Naive thymus-derived CD4-positive, alpha-beta T cell (primary cell): ENCODE data around the gene AQP5. TPM values are rescaled to one million over a fixed set of nuclear protein-coding genes. Genes with fewer than 3 reads are reported as not detected.

Source experiments
- ATAC-seq: fragments of 150-1000 bp; cut with Tn5 transposase; 2 replicates; pipeline ENCODE4 v1.10.0; 2021; ENCODE audit warnings: mild to moderate bottlenecking, moderate library complexity
- CTCF ChIA-PET: fragments of 350-600 bp; sonication (Branson Sonifier 250); formaldehyde crosslinking; loops from one replicate; lab custom pipeline; 2021; ENCODE audit warnings: antibody characterized with exemption; lab: Charles Lee
- POLR2A ChIA-PET: fragments of 350-600 bp; sonication (Branson Sonifier 250); formaldehyde crosslinking; loops from one replicate; lab custom pipeline; 2021; ENCODE audit warnings: antibody characterized with exemption, inconsistent platforms; lab: Charles Lee
- DNase-seq, 9 donors: peaks; one replicate each; pipeline versions ENCODE4 v3.0.0 to v3.0.0-alpha.2; 2020 to 2022; ENCODE audit warnings: mixed read lengths in 1 of 9
- H3K27ac ChIP-seq: one replicate; pipeline ENCODE4 v1.7.0; 2013; ENCODE audit warnings: mild to moderate bottlenecking, low read depth, low read length, moderate library complexity
- H3K27me3 ChIP-seq, 2 donors: one replicate each; pipeline ENCODE4 v1.7.0; 2013; ENCODE audit warnings: low read length in 2 of 2, mild to moderate bottlenecking in 2 of 2, moderate library complexity in 2 of 2; ENCODE audit not compliant: control insufficient read depth in 2 of 2, insufficient read depth in 2 of 2
- H3K36me3 ChIP-seq, 3 experiments: 1 replicate in 2 of 3; 2 replicates in 1 of 3; pipeline ENCODE4 v1.7.0; 2013; ENCODE audit warnings: low read length in 3 of 3, mild to moderate bottlenecking in 3 of 3, moderate library complexity in 1 of 3; ENCODE audit not compliant: insufficient read depth in 3 of 3, control insufficient read depth in 2 of 3
- H3K4me1 ChIP-seq, 2 donors: one replicate each; pipeline ENCODE4 v1.7.0; 2013; ENCODE audit warnings: low read length in 2 of 2, mild to moderate bottlenecking in 2 of 2, moderate library complexity in 1 of 2; ENCODE audit not compliant: control insufficient read depth in 2 of 2, insufficient read depth in 2 of 2
- H3K4me3 ChIP-seq: 2 replicates; pipeline ENCODE4 v1.7.0; 2013; ENCODE audit warnings: mild to moderate bottlenecking, low read length
- H3K9me3 ChIP-seq, 3 experiments: 1 replicate in 2 of 3; 2 replicates in 1 of 3; pipeline ENCODE4 v1.7.0; 2013; ENCODE audit warnings: low read length in 3 of 3; ENCODE audit not compliant: control insufficient read depth in 2 of 3
- H3K27ac Mint-ChIP-seq, 9 donors: one replicate each; pipeline ENCODE4 v1.8.0; 2020 to 2022; ENCODE audit warnings: mixed read lengths in 9 of 9, mild to moderate bottlenecking in 8 of 9, moderate library complexity in 5 of 9, inconsistent platforms in 2 of 9
- H3K27me3 Mint-ChIP-seq, 5 donors: one replicate each; pipeline ENCODE4 v1.8.0; 2021 to 2022; ENCODE audit warnings: mixed read lengths in 5 of 5, mild to moderate bottlenecking in 1 of 5
- H3K36me3 Mint-ChIP-seq, 5 donors: one replicate each; pipeline ENCODE4 v1.8.0; 2020 to 2022; ENCODE audit warnings: mixed read lengths in 5 of 5, mild to moderate bottlenecking in 3 of 5, inconsistent platforms in 1 of 5
- H3K4me1 Mint-ChIP-seq, 7 donors: one replicate each; pipeline ENCODE4 v1.8.0; 2020 to 2022; ENCODE audit warnings: mixed read lengths in 7 of 7, mild to moderate bottlenecking in 3 of 7, inconsistent platforms in 1 of 7
- H3K4me3 Mint-ChIP-seq, 10 donors: one replicate each; pipeline ENCODE4 v1.8.0; 2020 to 2022; ENCODE audit warnings: mild to moderate bottlenecking in 10 of 10, mixed read lengths in 10 of 10, moderate library complexity in 6 of 10, inconsistent platforms in 2 of 10
- H3K9me3 Mint-ChIP-seq, 11 donors: one replicate each; pipeline ENCODE4 v1.8.0; 2020 to 2022; ENCODE audit warnings: mixed read lengths in 11 of 11, mild to moderate bottlenecking in 4 of 11, inconsistent platforms in 1 of 11, moderate library complexity in 1 of 11
- intact Hi-C, 2 donors: fragments of 100-400 bp; cut with micrococcal nuclease; formaldehyde crosslinking; loops; one replicate each; pipeline ENCODE4 v1.15.1; 2023
- polyA plus RNA-seq, 2 donors: library from polyadenylated mRNA; unstranded; fragments of 300-500 nt; fragmentation: Illumina TruSeq; gene quantifications; one replicate each; pipeline ENCODE4 v1.2.3, GENCODE V29; 2021
- total RNA-seq, 6 experiments: library from RNA in 5 of 6; stranded (reverse) in 5 of 6; gene quantifications; 1 replicate in 5 of 6; 2 replicates in 1 of 6; pipeline ENCODE4 v1.2.3 and lab custom pipeline; 2021 to 2026

The AQP5 gene
- not detected for total RNA-seq
- polyA plus RNA-seq = not detected
- not detected for total RNA-seq (lab: John Stamatoyannopoulos, UW)

- H3K9me3 ChIP-seq = no peaks in the 10 kb centered on the region
- peaks cover 0 to 7% of the 10 kb centered on the region in 2 donors for H3K27me3 ChIP-seq
- Mint-ChIP-seq H3K4me3 (peak within 1 kb of the TSS in 9 of 10 donors; percentile 21 to 85 (median 50)), H3K4me1 (peaks cover 5 to 9% (median 8%) of the 10 kb centered on the region in 7 donors), H3K9me3 (peaks cover 0 to 7% (median 0%) of the 10 kb centered on the region in 11 donors), H3K27me3 (peaks cover 73 to 82% (median 77%) of the 10 kb centered on the region in 5 donors), H3K36me3 (peaks cover 0 to 6% (median 3%) of the 10 kb centered on the region in 5 donors), H3K27ac (no peak within 1 kb of the TSS)
- no peak within 1 kb of the TSS for H3K27ac ChIP-seq
- intact Hi-C loops = no loop called here
- H3K36me3 ChIP-seq = no peaks in the 10 kb centered on the region
- H3K4me3 ChIP-seq = no peak within 1 kb of the TSS
- ChIA-PET CTCF (no interaction called here), POLR2A (no interaction called here)
- peak; percentile 16 for ATAC-seq
- H3K4me1 ChIP-seq = no peaks in the 10 kb centered on the region
- no peak for DNase-seq
These were observed at the start of gene AQP5 for GRCh38 chr12:49961111-49961922. TSS of gene AQP5 (plus strand) at chr12:49961872. CDS start at chr12:49962018, 146 bp downstream.

DNA sequence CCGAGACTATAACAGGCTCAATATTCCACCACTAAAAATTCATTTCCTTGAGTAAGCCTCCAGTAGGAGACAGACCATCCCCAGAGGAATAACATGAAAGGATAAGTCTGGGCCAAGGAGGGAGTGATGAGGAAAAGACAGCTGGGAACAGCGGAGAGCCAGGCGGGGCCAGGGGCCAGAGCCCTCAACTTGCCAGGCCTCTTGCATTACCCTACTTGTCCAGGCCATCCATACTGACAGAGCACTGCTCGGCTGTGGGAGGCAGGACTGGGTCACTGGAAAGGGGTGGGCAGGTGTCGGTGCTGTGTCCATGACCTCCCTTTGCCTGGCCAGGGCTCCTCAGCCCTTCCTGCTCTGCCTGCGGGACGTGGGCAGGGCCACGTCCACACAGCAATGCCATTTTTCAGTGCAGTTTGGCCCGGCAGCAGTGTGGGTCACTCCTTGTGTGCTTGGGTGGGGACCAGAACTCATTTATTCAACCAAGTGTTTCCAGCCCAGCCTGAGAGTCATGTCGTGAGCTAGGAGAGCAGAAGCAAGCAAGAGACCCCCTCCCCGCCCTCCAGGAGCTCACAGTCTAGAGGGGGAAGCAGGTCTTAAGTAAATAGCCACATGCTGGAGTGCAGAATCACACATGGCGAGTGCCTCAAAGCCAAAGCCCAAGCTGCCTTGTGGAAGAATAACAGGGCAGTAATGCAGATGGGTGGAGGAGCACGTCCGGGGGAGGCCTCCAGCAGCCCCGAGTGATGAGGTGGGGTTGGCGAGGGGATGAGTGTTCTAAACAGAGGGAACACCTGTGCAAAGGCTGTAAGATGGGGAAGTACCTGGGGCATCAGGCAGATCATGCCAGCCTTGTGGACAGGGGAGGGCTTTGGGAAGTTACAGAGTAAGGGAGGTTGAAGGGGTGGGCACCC lies 49.1 kb upstream of the AQP5 start:
- Histone ChIP-seq H3K9me3 (no peaks in the 10 kb centered on the region), H3K36me3 (no peaks in the 10 kb centered on the region), H3K4me3 (no peak overlapping the region), H3K4me1 (no peaks in the 10 kb centered on the region), H3K27me3 (no peaks in the 10 kb centered on the region), H3K27ac (no peak overlapping the region)
- no peak overlapping the region for H3K4me3 Mint-ChIP-seq
- intact Hi-C loops = no loop called here
- peaks cover 0 to 7% (median 0%) of the 10 kb centered on the region in 5 donors for H3K27me3 Mint-ChIP-seq
- no peak for ATAC-seq
- POLR2A ChIA-PET = no interaction called here
- peaks cover 0 to 2% (median 0%) of the 10 kb centered on the region in 11 donors for H3K9me3 Mint-ChIP-seq
- no peak overlapping the region for H3K27ac Mint-ChIP-seq
- CTCF ChIA-PET = no interaction called here
- H3K36me3 Mint-ChIP-seq = no peaks in the 10 kb centered on the region
- DNase-seq = no peak
- no peaks in the 10 kb centered on the region for H3K4me1 Mint-ChIP-seq

GRCh38 chr12:49916129-49916919 lies 45.3 kb upstream of the AQP5 start:
- intact Hi-C loops = no loop called here
- H3K9me3 Mint-ChIP-seq = no peaks in the 10 kb centered on the region
- no peaks in the 10 kb centered on the region for H3K27me3 ChIP-seq
- H3K27ac ChIP-seq = no peak overlapping the region
- POLR2A ChIA-PET = no interaction called here
- H3K36me3 Mint-ChIP-seq = no peaks in the 10 kb centered on the region
- ATAC-seq (no peak), DNase-seq (no peak)
- CTCF ChIA-PET = no interaction called here
- H3K9me3 ChIP-seq = no peaks in the 10 kb centered on the region
- no peak overlapping the region for H3K4me3 Mint-ChIP-seq
- H3K4me1 Mint-ChIP-seq = no peaks in the 10 kb centered on the region
- peaks cover 0 to 9% (median 4%) of the 10 kb centered on the region in 5 donors for H3K27me3 Mint-ChIP-seq
- H3K27ac Mint-ChIP-seq = no peak overlapping the region
- no peak overlapping the region for H3K4me3 ChIP-seq
- H3K36me3 ChIP-seq = no peaks in the 10 kb centered on the region
- H3K4me1 ChIP-seq = no peaks in the 10 kb centered on the region

DNA sequence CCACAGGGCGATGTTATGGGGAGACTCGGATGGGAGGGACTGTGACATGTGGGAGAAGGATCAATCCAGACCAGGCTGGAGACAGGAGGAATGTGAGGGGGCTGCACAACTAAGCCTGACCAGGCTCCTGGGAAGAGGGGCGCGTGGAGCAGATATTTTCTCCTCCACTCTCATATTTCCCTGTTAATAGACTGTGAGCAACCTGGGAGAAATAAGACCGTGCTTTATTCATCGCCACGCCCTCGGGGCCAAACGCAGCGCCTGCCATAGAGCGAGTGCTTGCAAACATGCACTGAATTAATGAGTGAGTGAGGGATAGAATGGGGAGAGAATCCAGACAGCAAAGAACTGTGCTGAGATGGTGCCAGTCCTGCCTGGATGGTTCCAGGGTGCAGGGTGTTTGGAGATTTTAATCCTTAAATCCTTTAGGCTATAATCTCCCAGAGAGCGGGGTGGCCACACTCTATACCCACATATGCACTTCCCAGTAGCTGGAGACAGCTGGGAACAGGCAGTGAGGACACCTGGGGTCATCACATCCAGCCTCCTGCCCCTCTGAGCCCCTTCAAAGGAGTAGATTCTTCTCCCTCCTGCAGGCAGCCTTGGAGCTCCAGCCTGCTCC lies 44.4 kb upstream of the AQP5 start:
- H3K9me3 Mint-ChIP-seq = peaks cover 0 to 1% (median 0%) of the 10 kb centered on the region in 11 donors
- H3K27ac Mint-ChIP-seq = no peak overlapping the region
- H3K36me3 Mint-ChIP-seq = no peaks in the 10 kb centered on the region
- Histone ChIP-seq H3K4me1 (no peaks in the 10 kb centered on the region), H3K27me3 (no peaks in the 10 kb centered on the region), H3K4me3 (no peak overlapping the region), H3K27ac (no peak overlapping the region), H3K36me3 (no peaks in the 10 kb centered on the region), H3K9me3 (no peaks in the 10 kb centered on the region)
- intact Hi-C loops = no loop called here
- H3K4me1 Mint-ChIP-seq = no peaks in the 10 kb centered on the region
- no peak overlapping the region for H3K4me3 Mint-ChIP-seq
- no peak for DNase-seq
- H3K27me3 Mint-ChIP-seq = peaks cover 0 to 10% (median 4%) of the 10 kb centered on the region in 5 donors
- ChIA-PET POLR2A (no interaction called here), CTCF (no interaction called here)
- no peak for ATAC-seq

GRCh38 chr12:49917788-49918173 lies 43.9 kb upstream of the AQP5 start:
- Histone ChIP-seq H3K36me3 (no peaks in the 10 kb centered on the region), H3K9me3 (no peaks in the 10 kb centered on the region), H3K27me3 (no peaks in the 10 kb centered on the region), H3K27ac (no peak overlapping the region), H3K4me1 (no peaks in the 10 kb centered on the region), H3K4me3 (no peak overlapping the region)
- ATAC-seq = no peak
- ChIA-PET CTCF (no interaction called here), POLR2A (no interaction called here)
- Mint-ChIP-seq H3K9me3 (peaks cover 0 to 1% (median 0%) of the 10 kb centered on the region in 11 donors), H3K4me1 (no peaks in the 10 kb centered on the region), H3K27ac (no peak overlapping the region), H3K27me3 (peaks cover 0 to 10% (median 4%) of the 10 kb centered on the region in 5 donors), H3K36me3 (no peaks in the 10 kb centered on the region), H3K4me3 (no peak overlapping the region)
- no peak for DNase-seq
- intact Hi-C loops = no loop called here
